Fibroblast of the aortic adventitia (primary cell): ENCODE results near the gene KCNIP1. TPM values are rescaled to one million over a fixed set of nuclear protein-coding genes. Genes with fewer than 3 reads are reported as not detected.
"Not testable (repeated sequence)": the region's sequence is repeated elsewhere in the genome, so short reads cannot be mapped to it uniquely, and the experiment has no call there.

ENCODE experiments used
- DNase-seq: peaks from one replicate; pipeline ENCODE4 v3.0.0-alpha.2; 2010; ENCODE audit warnings: low read depth
- H3K4me3 ChIP-seq: 2 replicates; pipeline ENCODE4 v1.5.1; 2011; ENCODE audit warnings: low read depth, mild to moderate bottlenecking, control low read depth, low read length, moderate library complexity
- CTCF ChIP-seq: IDR thresholded peaks from 2 replicates; pipeline ENCODE4 v1.5.1; 2011; ENCODE audit warnings: mild to moderate bottlenecking, low read length, control low read depth, inconsistent platforms; ENCODE audit not compliant: insufficient read depth
- total RNA-seq: library from RNA; depleted of rRNA; stranded (reverse); fragments of >200 nt; gene quantifications from 2 replicates; pipeline ENCODE4 v1.2.3, GENCODE V29; 2012; ENCODE audit warnings: low replicate concordance

Gene KCNIP1
- total RNA-seq, 1 donor: not detected

DNA sequence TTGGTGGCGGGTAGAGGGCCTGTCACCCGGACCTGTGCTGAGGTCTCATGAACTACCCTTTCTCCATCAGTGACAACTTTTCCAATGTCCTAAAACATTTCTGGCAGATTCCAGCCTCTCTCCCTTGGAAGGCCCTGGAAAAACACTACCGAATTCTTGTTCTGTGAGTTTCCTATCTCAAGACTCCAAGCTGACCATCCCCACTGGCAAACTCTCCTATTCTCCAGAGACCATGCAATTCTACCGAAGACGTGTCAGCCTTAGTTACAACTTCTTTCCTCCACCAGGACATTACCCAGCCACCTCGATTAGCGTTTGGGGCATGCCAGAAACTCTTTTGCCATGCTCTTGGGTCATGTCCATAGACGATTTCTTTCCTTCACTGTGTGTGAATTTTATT lies 252.9 kb downstream of the KCNIP1 start:
- DNase-seq: peak; percentile 7
- no peak overlapping the region for H3K4me3 ChIP-seq
- TF ChIP-seq CTCF: no peak

- no peak overlapping the region for H3K4me3 ChIP-seq
- peak; percentile 25 for DNase-seq
- no peak for TF ChIP-seq CTCF
Observed at GRCh38 chr5:170757182-170757601, 253.4 kb downstream of the KCNIP1 start.

- TF ChIP-seq CTCF: no peak
- no peak overlapping the region for H3K4me3 ChIP-seq
Observed at GRCh38 chr5:170757669-170758068, 253.8 kb downstream of the KCNIP1 start.

DNA sequence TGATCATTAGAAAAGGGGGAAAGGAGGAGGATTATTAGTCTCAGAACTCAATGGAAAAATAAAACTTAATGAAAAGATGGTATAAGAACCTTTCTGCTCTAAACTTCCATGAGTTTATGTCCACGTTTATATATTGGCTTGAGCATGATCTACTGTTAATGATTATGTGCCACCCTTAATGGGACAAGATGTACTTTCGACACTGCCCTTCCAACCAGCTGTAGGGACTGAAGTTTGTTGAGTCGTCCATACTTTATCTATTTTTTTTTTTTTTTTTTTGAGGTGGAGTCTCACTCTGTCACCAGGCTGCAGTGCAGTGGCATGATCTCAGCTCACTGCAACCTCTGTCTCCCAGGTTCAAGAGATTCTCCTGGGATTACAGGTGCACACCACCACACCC lies 254.7 kb downstream of the KCNIP1 start:
- TF ChIP-seq CTCF: no peak
- DNase-seq: no peak
- H3K4me3 ChIP-seq: no peak overlapping the region

More at GRCh38 chr5:170757669-170758068, 253.8 kb downstream of the KCNIP1 start:
- DNase-seq: no peak

GRCh38 chr5:170760113-170760512 lies 256.3 kb downstream of the KCNIP1 start:
- no peak overlapping the region for H3K4me3 ChIP-seq
- no peak for DNase-seq
- TF ChIP-seq CTCF: no peak

- H3K4me3 ChIP-seq: no peak overlapping the region
- TF ChIP-seq CTCF: no peak
- DNase-seq: no peak
Observed at GRCh38 chr5:170761048-170761707, 257.4 kb downstream of the KCNIP1 start.

DNA sequence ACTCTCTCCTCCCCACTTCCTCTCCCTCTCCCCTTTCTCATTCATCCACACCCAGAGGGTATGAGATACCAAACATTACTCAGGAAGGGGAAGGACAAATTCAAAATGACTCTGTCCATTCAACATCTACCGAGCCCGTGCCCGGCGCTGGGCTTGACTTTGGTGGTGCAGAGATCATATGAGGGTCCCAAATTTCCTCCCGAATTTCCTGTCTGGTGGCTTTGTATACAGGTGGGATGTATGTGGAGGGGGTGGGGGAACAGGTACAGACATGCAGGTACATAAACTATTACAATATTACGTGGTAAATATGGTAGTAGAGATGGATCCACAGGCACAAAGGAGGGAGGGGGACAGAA lies 257.9 kb downstream of the KCNIP1 start:
- TF ChIP-seq CTCF: no peak
- H3K4me3 ChIP-seq: no peak overlapping the region
- no peak for DNase-seq

- not testable (repeated sequence) for DNase-seq, H3K4me3 ChIP-seq
Observed at GRCh38 chr5:170762298-170762697, 258.5 kb downstream of the KCNIP1 start.

DNA sequence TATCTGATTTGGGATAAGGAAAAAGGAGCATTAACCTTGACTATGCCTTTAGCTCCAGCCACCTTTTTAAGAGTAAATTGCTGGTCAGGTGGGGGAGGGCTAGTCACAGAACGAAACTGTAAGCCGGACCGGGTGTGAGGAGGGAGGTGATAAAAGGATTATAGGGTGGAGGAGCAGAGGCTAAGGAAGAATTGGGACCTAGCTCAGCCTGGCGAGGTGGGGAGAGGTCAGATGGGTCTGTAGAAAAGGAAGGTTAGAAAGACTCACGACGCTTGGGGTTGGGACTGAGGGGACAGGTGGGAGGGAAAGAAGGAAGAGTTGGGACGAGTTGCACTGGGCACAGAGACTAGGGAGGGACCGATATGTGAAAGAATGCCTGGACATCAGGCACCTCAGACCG lies 262.0 kb downstream of the KCNIP1 start:
- not testable (repeated sequence) for H3K4me3 ChIP-seq, DNase-seq
